ENCODE data around the gene VPS26B. TPM values are rescaled to one million over a fixed set of nuclear protein-coding genes. Genes with fewer than 3 reads are reported as not detected.

Gene VPS26B
- 89.1 and 102 TPM in 2 replicates for total RNA-seq (2011; cell fraction: chromatin; rRNA removed; ENCODE audit: low replicate concordance)
- total RNA-seq (2011; cell fraction: nucleolus; rRNA removed) = 45.5 and 52.4 TPM in 2 replicates
- 66.4 and 92.1 TPM in 2 replicates for total RNA-seq (2011; cell fraction: nucleoplasm; rRNA removed)
- total RNA-seq (2014; rRNA removed) (25.0 and 33.0 TPM in 2 replicates), total RNA-seq (2014; rRNA removed; fragmentation: Illumina TruSeq; extraction: Trizol) (19.3 and 22.4 TPM in 2 replicates), total RNA-seq (2015; rRNA removed; fragmentation: Illumina TruSeq; extraction: Trizol) (26.8 and 27.4 TPM in 2 replicates), total RNA-seq (2021) (35.4 and 35.7 TPM in 2 replicates), polyA plus RNA-seq (2011; rRNA removed) (31.1 and 43.3 TPM in 2 replicates), polyA plus RNA-seq (2014; fragmentation: Illumina TruSeq; extraction: Trizol) (34.5 and 34.8 TPM in 2 replicates), polyA plus RNA-seq (2014; fragmentation: Nextera tagmentation; extraction: Ambion mirVana) (1 to 10 TPM; 3.5 to 4.6 TPM), polyA plus RNA-seq (2014; rRNA removed) (26.2 and 27.5 TPM in 2 replicates), polyA minus RNA-seq (2011; rRNA and poly(A)+ RNA removed) (37.3 and 53.1 TPM in 2 replicates), Bru-seq, nascent RNA (percentile 72 among the genes with signal in this experiment), BruChase-seq, experiment 1, labeled RNA remaining after a 2-hour chase (percentile 78 among the genes with signal in this experiment), BruChase-seq, experiment 2, labeled RNA remaining after a 6-hour chase (percentile 80 among the genes with signal in this experiment)
- polyA plus RNA-seq (2011; cell fraction: cytosol; rRNA removed) = 24.6 and 33.1 TPM in 2 replicates
- polyA plus RNA-seq (2011; cell fraction: nucleus; rRNA removed) = 75.7 and 97.6 TPM in 2 replicates
- 29.7 and 43.3 TPM in 2 replicates for polyA plus RNA-seq (2012)
- polyA minus RNA-seq (2011; cell fraction: cytosol; rRNA and poly(A)+ RNA removed) = 16.9 and 28.7 TPM in 2 replicates
- 30.3 and 33.9 TPM in 2 replicates for polyA minus RNA-seq (2011; cell fraction: nucleus; rRNA and poly(A)+ RNA removed)
- long read RNA-seq, experiment 1, transcript VPS26B-201 (6 exons, 3,691 nt) = major isoform, 170 of 292 reads
- long read RNA-seq, experiment 1, partial matches to known transcripts = 10 of 292 reads
- long read RNA-seq, experiment 1, other reads (novel, unspliced or antisense) = 108 of 292 reads
- long read RNA-seq, experiment 2, transcript VPS26B-201 (6 exons, 3,691 nt) = major isoform, 30 of 54 reads
- long read RNA-seq, experiment 2, partial matches to known transcripts = 15 of 54 reads
- long read RNA-seq, experiment 2, other reads (novel, unspliced or antisense) = 9 of 54 reads
- long read RNA-seq, experiment 3, transcript VPS26B-201 (6 exons, 3,691 nt) = major isoform, 18 of 29 reads
- long read RNA-seq, experiment 3, partial matches to known transcripts = 8 of 29 reads
- long read RNA-seq, experiment 3, other reads (novel, unspliced or antisense) = 3 of 29 reads

GRCh38 chr11:134223836-134224709, at the start of gene VPS26B, which contains the start of gene NCAPD3:
TSS of gene VPS26B (plus strand) at chr11:134224671. CDS start at chr11:134225123, 452 bp downstream.
TSS of gene NCAPD3 (minus strand) at chr11:134223967. CDS start at chr11:134223926, 41 bp downstream.
- H3K9me1 ChIP-seq (ENCODE audit: control insufficient read depth, insufficient read depth, low read length) = no peaks in the 10 kb centered on the region
- ChIA-PET CTCF (ENCODE audit: low intra/inter-chr PET ratio) (no interaction called here), POLR2A (interaction anchor here (0.7 to 2.4 kb wide), 8 partner anchors 10 to 536 kb away, joined by 3 to 18 read pairs (median 3); no protein-coding TSS in a partner anchor)
- H3K36me3 ChIP-seq (ENCODE audit: control insufficient read depth, insufficient read depth, low read length) = peaks cover 47% of the 10 kb centered on the region
- H3K27me3 ChIP-seq (ENCODE audit: control insufficient read depth in 2 of 2, insufficient read depth in 2 of 2, low read length in 2 of 2) = no peaks in the 10 kb centered on the region
- peak within 1 kb of the TSS; percentile 93 to 98 for H3K9ac ChIP-seq (ENCODE audit: insufficient read depth in 1 of 2, low read depth in 2 of 2, low read length in 2 of 2)
- peak within 1 kb of the TSS; percentile 77 for H3K4me3 ChIP-seq
- H3K4me1 ChIP-seq (replicated peaks in 1 of 2; ENCODE audit: control insufficient read depth in 2 of 2, insufficient read depth in 2 of 2, low read length in 2 of 2) = peaks cover 16 to 31% of the 10 kb centered on the region in 2 experiments; a peak in 4 of 5 replicates
- peak within 1 kb of the TSS; percentile 100 for H3K4me2 ChIP-seq (ENCODE audit: insufficient read depth, low read length)
- intact Hi-C loops (cut with micrococcal nuclease) (no loop called here), in situ Hi-C loops (cut with MboI) (no loop called here)
- BruUV-seq (replicated peaks) = no TSS peak
- H4K20me1 ChIP-seq (replicated peaks; ENCODE audit: control insufficient read depth, insufficient read depth, low read length) = 0 out of 2 replicates have a peak, but pooled peaks cover 3% of the 10 kb centered on the region
- H3K27ac ChIP-seq (ENCODE audit: extremely low read depth, low read depth, low read length) = peak within 1 kb of the TSS; percentile 98
- H2AFZ ChIP-seq (ENCODE audit: low read depth, low read length) = peak within 1 kb of the TSS; percentile 99
- peak; percentile 84 for FAIRE-seq
- DNase-seq (ENCODE audit: extremely low read depth in 1 of 4, low spot score in 3 of 4) = peak; percentile 96 to 98 (median 98)
- WGBS (ENCODE audit: insufficient coverage, low coverage, missing lambda C conversion rate) = under 1% methylated on average over 77 of the region's 89 CpGs
- ATAC-seq = peak; percentile 92
- H3K9me3 ChIP-seq (replicated peaks; ENCODE audit: control insufficient read depth, insufficient read depth, low read depth, low read length) = no peaks in the 10 kb centered on the region
- peaks cover 87% of the 10 kb centered on the region for H3K79me2 ChIP-seq (ENCODE audit: control insufficient read depth, insufficient read depth, low read length)
- TF ChIP-seq BRD9 (IDR thresholded peaks at IDR 0.05; ENCODE audit: low read depth, partially characterized antibody) = peak; percentile 45
- TF ChIP-seq E2F6 (IDR thresholded peaks at IDR 0.05; ENCODE audit: borderline replicate concordance in 1 of 2, extremely low read depth in 1 of 2, insufficient read depth in 1 of 2, insufficient read length in 1 of 2, low read depth in 1 of 2, low read length in 1 of 2, poor library complexity in 1 of 2, severe bottlenecking in 1 of 2) = peak; percentile 80 to 91
- TF ChIP-seq E2F8 (IDR thresholded peaks at IDR 0.05; ENCODE audit: low read depth, partially characterized antibody) = peak; percentile 57
- TF ChIP-seq MCM2 (IDR thresholded peaks at IDR 0.05; ENCODE audit: low read depth) = no peak
- peak; percentile 98 for TF ChIP-seq ZBTB2 (IDR thresholded peaks at IDR 0.05)
- 0 out of 2 replicates have a peak, but pooled peaks have one; percentile 40 for TF ChIP-seq GTF2F1 (IDR thresholded peaks at IDR 0.05; ENCODE audit: low read depth, low read length)
- TF ChIP-seq SUPT5H (IDR thresholded peaks at IDR 0.05) = peak; percentile 96

All from K562 (cell line).